ENCODE data around the gene NEK6. TPM values are rescaled to one million over a fixed set of nuclear protein-coding genes. Genes with fewer than 3 reads are reported as not detected.

Gene NEK6
- total RNA-seq, 1 donor from 2014 or later: 65.6 TPM

- no peak for DNase-seq (ENCODE audit: low read depth)
These were observed 79.8 kb downstream of the NEK6 start for GRCh38 chr9:124337562-124337961.

- no peak for DNase-seq (ENCODE audit: low read depth)
These were observed 81.9 kb downstream of the NEK6 start for GRCh38 chr9:124339603-124340146.

- peak; percentile 78 for DNase-seq (ENCODE audit: low read depth)
These were observed 82.7 kb downstream of the NEK6 start for GRCh38 chr9:124340219-124341069.

- no peak for DNase-seq (ENCODE audit: low read depth)
These were observed 83.9 kb downstream of the NEK6 start for GRCh38 chr9:124341455-124342170.

GRCh38 chr9:124342402-124342775, 84.6 kb downstream of the NEK6 start:
- no peak for DNase-seq (ENCODE audit: low read depth)

- peak; percentile 99 for DNase-seq (ENCODE audit: low read depth)
These were observed 85.2 kb downstream of the NEK6 start for GRCh38 chr9:124342776-124343485.

- peak; percentile 56 for DNase-seq (ENCODE audit: low read depth)
These were observed 86.0 kb downstream of the NEK6 start for GRCh38 chr9:124343533-124344290.

- peak; percentile 58 for DNase-seq (ENCODE audit: low read depth)
These were observed 86.7 kb downstream of the NEK6 start for GRCh38 chr9:124344291-124345050.

GRCh38 chr9:124345063-124345462, 87.3 kb downstream of the NEK6 start:
- no peak for DNase-seq (ENCODE audit: low read depth)

- DNase-seq (ENCODE audit: low read depth): no peak
These were observed 88.1 kb downstream of the NEK6 start for GRCh38 chr9:124345751-124346281.

GRCh38 chr9:124346347-124347163, 88.8 kb downstream of the NEK6 start:
- DNase-seq (ENCODE audit: low read depth): no peak

- DNase-seq (ENCODE audit: low read depth): no peak
These were observed 89.6 kb downstream of the NEK6 start for GRCh38 chr9:124347206-124347967.

GRCh38 chr9:124347968-124348358, 90.2 kb downstream of the NEK6 start:
- no peak for DNase-seq (ENCODE audit: low read depth)

GRCh38 chr9:124348363-124348762, 90.6 kb downstream of the NEK6 start:
- no peak for DNase-seq (ENCODE audit: low read depth)

GRCh38 chr9:124348831-124349230, 91.1 kb downstream of the NEK6 start:
- no peak for DNase-seq (ENCODE audit: low read depth)

GRCh38 chr9:124349267-124349666, 91.5 kb downstream of the NEK6 start:
- DNase-seq (ENCODE audit: low read depth): no peak

- no peak for DNase-seq (ENCODE audit: low read depth)
These were observed 92.1 kb downstream of the NEK6 start for GRCh38 chr9:124349675-124350493.

Measured in myocyte (in vitro differentiated cells).